GM19351 (cell line): Measurements from ENCODE around the gene IL2RG.

Experiments
- ATAC-seq: cut with Tn5 transposase; IDR thresholded peaks from one replicate; pipeline ENCODE4 v1.9.1; 2021; ENCODE audit warnings: mild to moderate bottlenecking, moderate library complexity; ENCODE audit not compliant: unreplicated experiment

Gene IL2RG

GRCh38 chrX:71109051-71109450 is 2.3 kb downstream of the IL2RG start:
- no peak for ATAC-seq

- no peak for ATAC-seq
Measured at GRCh38 chrX:71107762-71108360, 3.5 kb downstream of the IL2RG start.

DNA sequence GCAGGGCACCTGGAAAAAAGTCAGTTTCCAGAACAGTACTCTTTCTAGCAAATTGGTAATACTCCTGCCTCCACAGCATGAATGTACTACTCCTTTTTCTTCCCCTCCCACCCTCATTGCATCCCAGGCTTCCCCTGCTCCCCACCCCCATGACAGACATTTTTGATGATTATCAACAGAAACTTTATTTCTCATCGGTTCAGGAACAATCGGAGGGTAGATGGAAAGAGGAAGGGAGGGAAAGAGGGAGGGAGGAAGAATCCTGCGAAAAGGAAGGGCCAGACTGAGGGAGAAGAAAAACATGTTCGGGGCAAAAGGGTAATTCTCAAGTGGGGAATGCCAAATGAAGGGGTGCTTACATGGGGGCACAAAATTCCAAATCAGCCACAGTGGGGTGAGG is 4.1 kb downstream of the IL2RG start:
- ATAC-seq = no peak

GRCh38 chrX:71106427-71106826 is 5.0 kb downstream of the IL2RG start, which contains the start of gene CXorf65:
Gene CXorf65, minus strand, starts transcription at chrX:71106740. Its CDS starts 184 bp downstream, at chrX:71106556.
- ATAC-seq = no peak

- ATAC-seq = no peak
Measured at GRCh38 chrX:71105628-71106027, 5.7 kb downstream of the IL2RG start.

DNA sequence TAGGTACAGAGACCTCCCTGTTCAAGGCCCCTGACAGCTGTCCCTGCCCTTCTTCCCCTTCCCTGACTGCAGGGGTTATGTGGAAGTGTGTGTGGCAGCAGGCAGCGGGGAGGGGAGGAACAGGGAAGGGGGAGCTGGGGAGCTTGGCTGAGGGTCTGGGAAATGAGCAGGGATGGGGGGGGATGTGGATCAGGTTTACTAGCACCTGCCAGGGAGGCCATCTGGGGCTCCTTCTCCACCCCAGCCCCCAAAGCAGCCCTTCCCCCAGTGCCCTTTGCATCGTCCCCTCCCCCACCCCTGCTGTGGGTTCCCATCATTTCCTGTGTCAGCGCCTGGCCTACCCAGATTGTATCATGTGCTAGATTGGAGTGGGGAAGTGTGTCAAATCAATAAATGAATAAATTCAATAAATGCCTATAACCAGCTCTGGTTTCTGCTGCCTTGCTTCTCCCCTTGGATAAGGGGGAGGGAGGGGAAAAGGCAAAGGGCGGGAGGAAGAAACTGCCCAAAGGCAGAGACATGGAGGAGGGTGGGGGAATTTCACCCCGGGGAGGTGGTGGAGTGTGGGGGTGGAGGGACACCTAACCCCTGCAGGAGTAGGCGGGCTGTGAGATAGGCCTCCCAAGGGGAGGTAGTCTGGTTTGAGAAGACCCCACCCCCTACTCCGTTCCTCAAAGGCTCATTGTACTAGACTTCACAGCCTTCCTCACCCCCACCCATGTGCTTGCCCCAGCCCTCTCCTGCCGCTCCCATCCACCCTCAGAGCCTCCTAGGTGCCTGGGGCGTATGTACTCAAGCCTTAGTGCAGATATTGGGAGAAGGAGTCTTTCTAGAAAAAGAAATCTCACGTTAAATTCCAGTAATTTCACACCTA is 8.0 kb downstream of the IL2RG start:
- peak; percentile 44 for ATAC-seq

DNA sequence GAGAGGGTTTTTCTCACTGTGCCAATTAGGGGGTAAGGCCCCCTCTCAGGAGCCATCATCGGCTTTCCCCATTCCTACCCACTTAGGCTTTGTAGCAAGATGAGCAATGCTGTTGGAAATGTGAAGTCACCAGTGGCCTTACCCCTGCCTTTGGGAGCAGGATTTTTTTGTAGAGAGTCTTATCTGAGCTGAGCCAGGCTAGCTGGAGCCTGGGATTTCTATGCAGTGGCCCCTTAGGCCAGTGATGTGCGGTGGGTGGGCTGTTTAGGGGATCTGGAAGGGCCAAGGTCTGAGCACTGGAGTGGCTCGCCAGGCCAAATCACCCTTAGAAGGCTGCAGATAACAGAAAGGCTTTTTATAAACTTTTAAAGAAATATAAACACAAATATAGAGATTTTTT is 9.1 kb downstream of the IL2RG start:
- ATAC-seq = no peak

- no peak for ATAC-seq
Measured at GRCh38 chrX:71100581-71101505, 10.5 kb downstream of the IL2RG start.

GRCh38 chrX:71099736-71100135 is 11.6 kb downstream of the IL2RG start:
- no peak for ATAC-seq

DNA sequence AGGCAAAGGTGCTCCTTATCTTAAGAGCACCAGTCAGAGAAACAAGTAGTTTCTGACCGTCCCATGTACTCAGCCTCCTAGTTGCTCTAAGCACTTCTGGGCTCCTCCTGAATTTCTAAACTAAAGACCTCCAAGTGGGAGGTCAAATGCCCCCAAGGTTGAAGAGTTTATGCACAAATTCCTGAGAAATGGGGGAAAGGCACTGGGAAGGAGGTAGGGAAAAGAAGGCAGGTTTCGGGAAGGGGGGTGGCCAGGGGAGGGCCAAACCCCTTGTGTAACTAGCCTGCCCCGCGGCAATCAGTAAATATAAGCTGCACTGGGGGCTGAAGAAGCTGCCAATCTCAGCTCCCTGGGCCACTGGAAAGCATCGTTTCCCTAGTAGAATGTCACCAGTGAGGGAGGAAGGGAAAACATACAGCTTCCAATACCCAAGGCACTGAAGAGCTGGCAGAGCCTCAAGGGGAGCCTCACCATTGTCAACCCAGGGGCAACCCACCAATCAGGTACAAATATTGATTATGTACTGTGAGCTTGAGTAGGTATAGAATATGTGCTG is 12.3 kb downstream of the IL2RG start:
- ATAC-seq = no peak

DNA sequence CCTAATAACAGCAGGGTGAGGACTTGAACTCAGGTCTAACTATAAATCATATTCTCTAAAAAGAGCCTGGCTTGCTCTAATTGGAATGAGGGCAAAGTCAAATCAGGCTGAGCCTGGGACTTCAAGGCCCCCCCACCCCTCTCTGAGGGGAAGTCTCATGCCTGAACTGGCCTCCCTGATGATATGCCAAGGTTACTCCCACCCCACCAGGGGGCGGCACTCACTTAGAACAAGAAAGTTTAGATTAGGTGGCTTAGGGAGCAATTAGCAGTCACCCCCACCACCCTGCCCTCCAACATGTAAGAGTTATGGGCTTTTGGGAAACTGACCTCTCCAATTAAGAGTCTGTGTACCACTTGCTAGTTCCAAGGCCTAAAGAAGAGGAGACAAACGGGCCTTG is 13.1 kb downstream of the IL2RG start:
- no peak for ATAC-seq

DNA sequence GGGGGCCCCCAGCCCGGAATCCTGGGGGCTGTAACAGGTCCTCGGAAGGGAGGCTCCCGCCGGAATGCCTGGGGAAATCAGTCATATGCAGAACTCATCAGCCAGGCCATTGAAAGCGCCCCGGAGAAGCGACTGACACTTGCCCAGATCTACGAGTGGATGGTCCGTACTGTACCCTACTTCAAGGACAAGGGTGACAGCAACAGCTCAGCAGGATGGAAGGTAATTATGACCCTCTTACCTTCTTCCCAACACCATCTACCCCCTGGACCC is 14.7 kb downstream of the IL2RG start:
- ATAC-seq = no peak

- peak; percentile 20 for ATAC-seq
Measured at GRCh38 chrX:71095981-71096759, 15.2 kb downstream of the IL2RG start.

DNA sequence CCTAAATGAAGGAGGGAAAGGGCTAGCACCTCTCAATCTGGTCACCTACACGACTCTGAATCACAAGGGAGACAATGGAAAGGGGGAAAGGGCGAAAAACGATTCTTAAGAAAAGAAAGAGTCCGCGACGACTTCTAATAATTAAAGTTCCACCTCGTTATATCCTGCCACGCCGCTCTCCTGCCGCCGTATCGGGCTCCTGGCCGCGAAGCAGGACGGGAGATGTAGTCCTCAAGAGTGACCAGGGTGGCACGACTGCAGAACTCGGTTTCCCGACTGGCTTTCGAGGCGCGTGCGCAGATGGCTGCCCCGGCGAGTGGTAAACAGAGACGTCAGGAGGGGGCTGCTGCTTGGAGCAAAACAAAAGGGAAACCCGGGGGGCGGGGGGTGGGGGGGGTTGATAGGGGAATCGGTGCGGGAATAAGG is 15.8 kb downstream of the IL2RG start, which contains the start of gene FOXO4:
Gene FOXO4, plus strand, starts transcription at position 297 of the 426 bp plus-strand sequence. CDS start 678 bp downstream, outside the sequence.
- ATAC-seq = peak; percentile 94

DNA sequence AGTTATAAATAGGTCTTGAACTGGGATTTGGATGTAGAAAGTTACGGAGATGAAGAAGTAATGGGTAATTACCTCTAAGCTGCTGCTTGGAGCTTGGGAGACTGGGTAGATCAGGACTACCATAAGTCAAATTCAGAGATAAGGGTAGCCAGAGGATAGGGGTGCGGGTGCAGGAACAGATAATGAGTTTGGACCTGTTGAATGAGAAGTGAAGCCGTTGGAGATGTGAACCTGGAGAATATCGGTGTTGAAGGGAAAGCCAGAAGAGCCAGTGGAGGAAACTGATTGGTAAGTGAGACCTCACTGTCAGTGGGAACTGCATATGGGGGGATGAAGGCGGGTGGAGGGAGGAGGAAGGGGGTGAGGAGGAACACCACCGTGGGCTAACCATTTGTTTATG is 16.3 kb downstream of the IL2RG start:
- ATAC-seq = no peak

- no peak for ATAC-seq
Measured at GRCh38 chrX:71091263-71091662, 20.1 kb downstream of the IL2RG start.

DNA sequence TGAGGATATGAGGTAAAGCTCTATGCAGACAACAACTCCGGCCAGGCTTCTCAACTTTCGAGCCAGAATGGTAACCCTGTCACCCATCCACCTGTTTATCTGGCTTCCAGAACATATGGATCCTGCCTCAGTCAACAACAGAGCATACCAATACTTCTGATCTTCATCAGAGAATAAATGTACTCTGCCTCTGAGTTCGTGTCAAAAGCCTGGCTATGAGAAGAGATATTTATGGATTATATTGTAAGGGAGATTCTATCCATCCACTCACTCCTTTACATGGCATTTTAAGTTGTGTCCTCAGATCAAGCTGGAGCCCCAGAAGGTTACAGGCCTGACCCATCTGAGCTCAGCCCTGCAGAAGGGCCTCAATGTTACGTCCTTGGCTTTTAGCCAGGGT is 25.5 kb downstream of the IL2RG start:
- ATAC-seq = no peak

- no peak for ATAC-seq
Measured at GRCh38 chrX:71082822-71083221, 28.6 kb downstream of the IL2RG start.

DNA sequence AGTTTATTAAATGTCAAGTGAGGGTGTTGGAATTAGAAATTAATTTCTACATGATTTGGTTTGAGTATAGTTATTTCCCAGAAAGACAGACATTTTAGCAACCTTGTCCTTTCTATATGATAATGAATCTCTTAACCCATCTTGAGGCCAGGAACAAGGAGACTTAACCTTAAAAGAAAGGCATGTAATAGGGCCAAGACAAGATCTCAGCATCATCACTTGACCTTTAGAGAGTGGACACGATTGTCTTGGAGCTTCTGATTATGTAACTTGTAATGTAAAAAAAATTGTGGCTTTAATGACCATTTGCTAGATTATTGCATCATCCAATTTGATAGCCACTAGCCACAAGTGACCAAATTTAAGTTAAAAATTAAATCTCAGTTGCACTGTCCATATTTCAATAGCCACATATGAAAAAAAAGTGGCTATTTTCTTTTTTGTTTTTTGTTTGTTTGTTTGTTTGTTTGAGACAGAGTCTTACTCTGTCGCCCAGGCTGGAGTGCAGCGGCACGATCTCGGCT is 29.2 kb downstream of the IL2RG start:
- no peak for ATAC-seq
